Progenitor cell of endocrine pancreas (in vitro differentiated cells): Measurements from ENCODE around the gene DGKI. TPM values are rescaled to one million over a fixed set of nuclear protein-coding genes. Genes with fewer than 3 reads are reported as not detected.

ENCODE experiments used
- DNase-seq: peaks from one replicate; pipeline ENCODE4 v3.0.0; 2021; ENCODE audit warnings: low spot score; ENCODE audit not compliant: unreplicated experiment
- H3K27ac Mint-ChIP-seq: 2 replicates; pipeline ENCODE4 v1.8.0; 2021; ENCODE audit warnings: mild to moderate bottlenecking, moderate library complexity, mixed read lengths
- H3K27me3 Mint-ChIP-seq: 2 replicates; pipeline ENCODE4 v1.8.0; 2021; ENCODE audit warnings: mixed read lengths
- H3K36me3 Mint-ChIP-seq: 2 replicates; pipeline ENCODE4 v1.8.0; 2022; ENCODE audit warnings: mixed read lengths; ENCODE audit not compliant: insufficient read depth
- H3K4me1 Mint-ChIP-seq: 2 replicates; pipeline ENCODE4 v1.8.0; 2021; ENCODE audit warnings: low read depth, mixed read lengths
- H3K4me3 Mint-ChIP-seq: 2 replicates; pipeline ENCODE4 v1.8.0; 2021; ENCODE audit warnings: low read depth, mild to moderate bottlenecking, moderate library complexity, mixed read lengths
- H3K9me3 Mint-ChIP-seq: 2 replicates; pipeline ENCODE4 v1.8.0; 2021; ENCODE audit warnings: low read depth, mixed read lengths
- CTCF ChIP-seq: fragments of 200-600 bp; sonication (generic); IDR thresholded peaks from one replicate; pipeline ENCODE4 v1.5.0; 2021; ENCODE audit warnings: antibody characterized with exemption, mild to moderate bottlenecking; ENCODE audit not compliant: unreplicated experiment
- total RNA-seq: library from RNA; stranded (reverse); gene quantifications from 2 replicates; pipeline ENCODE4 v1.2.1, GENCODE V29; 2021

The DGKI gene
- total RNA-seq, 1 donor from 2014 or later, result 0.41 TPM

GRCh38 chr7:137818036-137818435 lies 28.7 kb downstream of the DGKI start:
- peaks cover 18% of the 10 kb centered on the region for H3K27me3 Mint-ChIP-seq
- TF ChIP-seq CTCF, result no peak
- H3K4me1 Mint-ChIP-seq, result no peaks in the 10 kb centered on the region
- H3K27ac Mint-ChIP-seq, result no peak overlapping the region
- no peaks in the 10 kb centered on the region for H3K9me3 Mint-ChIP-seq
- no peak overlapping the region for H3K4me3 Mint-ChIP-seq
- DNase-seq, result no peak
- H3K36me3 Mint-ChIP-seq, result no peaks in the 10 kb centered on the region

GRCh38 chr7:137816696-137817320 lies 30.0 kb downstream of the DGKI start:
- no peak overlapping the region for H3K4me3 Mint-ChIP-seq
- TF ChIP-seq CTCF, result no peak
- DNase-seq, result no peak
- no peaks in the 10 kb centered on the region for H3K9me3 Mint-ChIP-seq
- H3K27ac Mint-ChIP-seq, result no peak overlapping the region
- peaks cover 18% of the 10 kb centered on the region for H3K27me3 Mint-ChIP-seq
- no peaks in the 10 kb centered on the region for H3K4me1 Mint-ChIP-seq
- H3K36me3 Mint-ChIP-seq, result no peaks in the 10 kb centered on the region

GRCh38 chr7:137813541-137813940 lies 33.2 kb downstream of the DGKI start:
- Mint-ChIP-seq H3K36me3 (no peaks in the 10 kb centered on the region), H3K4me1 (no peaks in the 10 kb centered on the region), H3K4me3 (no peak overlapping the region), H3K9me3 (no peaks in the 10 kb centered on the region), H3K27me3 (no peaks in the 10 kb centered on the region), H3K27ac (no peak overlapping the region)
- DNase-seq, result no peak
- no peak for TF ChIP-seq CTCF

GRCh38 chr7:137810248-137810647 lies 36.5 kb downstream of the DGKI start:
- Mint-ChIP-seq H3K36me3 (no peaks in the 10 kb centered on the region), H3K9me3 (no peaks in the 10 kb centered on the region), H3K4me1 (no peaks in the 10 kb centered on the region), H3K27me3 (no peaks in the 10 kb centered on the region), H3K4me3 (no peak overlapping the region), H3K27ac (no peak overlapping the region)
- TF ChIP-seq CTCF, result no peak
- DNase-seq, result no peak

- H3K27ac Mint-ChIP-seq, result no peak overlapping the region
- H3K27me3 Mint-ChIP-seq, result peaks cover 4% of the 10 kb centered on the region
- no peaks in the 10 kb centered on the region for H3K36me3 Mint-ChIP-seq
- DNase-seq, result no peak
- H3K9me3 Mint-ChIP-seq, result no peaks in the 10 kb centered on the region
- H3K4me1 Mint-ChIP-seq, result peaks cover 2% of the 10 kb centered on the region
- TF ChIP-seq CTCF, result no peak
- no peak overlapping the region for H3K4me3 Mint-ChIP-seq
Measured at GRCh38 chr7:137804836-137805235, 41.9 kb downstream of the DGKI start.
